GM19324 (cell line): Measurements from ENCODE around the gene PGLYRP2.
"Not testable (repeated sequence)": the region's sequence is repeated elsewhere in the genome, so short reads cannot be mapped to it uniquely, and the experiment has no call there.

Experiments used
- ATAC-seq: cut with Tn5 transposase; IDR thresholded peaks from one replicate; pipeline ENCODE4 v1.9.1; 2021; ENCODE audit warnings: mild to moderate bottlenecking, moderate library complexity; ENCODE audit not compliant: unreplicated experiment, low FRiP score

The PGLYRP2 gene

DNA sequence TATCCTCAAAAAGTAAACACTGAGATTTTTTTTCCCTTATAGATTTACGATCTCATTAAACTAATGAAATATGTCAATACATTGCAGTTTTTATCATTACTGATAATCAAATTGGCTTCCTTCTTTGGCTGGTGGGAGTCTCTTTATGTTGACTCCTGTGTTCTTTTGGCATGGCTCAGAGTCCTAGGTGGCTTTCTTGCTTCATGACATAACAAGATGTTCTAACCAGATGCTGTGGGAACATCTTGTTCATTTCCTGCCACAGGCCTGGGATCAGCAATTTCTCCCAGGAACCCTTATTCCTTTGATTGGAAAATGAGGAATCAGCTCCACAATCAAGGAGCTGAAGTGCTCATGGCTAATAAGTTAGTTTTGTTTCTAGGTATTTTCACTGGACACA is 15.8 kb upstream of the PGLYRP2 start:
- ATAC-seq, result no peak

DNA sequence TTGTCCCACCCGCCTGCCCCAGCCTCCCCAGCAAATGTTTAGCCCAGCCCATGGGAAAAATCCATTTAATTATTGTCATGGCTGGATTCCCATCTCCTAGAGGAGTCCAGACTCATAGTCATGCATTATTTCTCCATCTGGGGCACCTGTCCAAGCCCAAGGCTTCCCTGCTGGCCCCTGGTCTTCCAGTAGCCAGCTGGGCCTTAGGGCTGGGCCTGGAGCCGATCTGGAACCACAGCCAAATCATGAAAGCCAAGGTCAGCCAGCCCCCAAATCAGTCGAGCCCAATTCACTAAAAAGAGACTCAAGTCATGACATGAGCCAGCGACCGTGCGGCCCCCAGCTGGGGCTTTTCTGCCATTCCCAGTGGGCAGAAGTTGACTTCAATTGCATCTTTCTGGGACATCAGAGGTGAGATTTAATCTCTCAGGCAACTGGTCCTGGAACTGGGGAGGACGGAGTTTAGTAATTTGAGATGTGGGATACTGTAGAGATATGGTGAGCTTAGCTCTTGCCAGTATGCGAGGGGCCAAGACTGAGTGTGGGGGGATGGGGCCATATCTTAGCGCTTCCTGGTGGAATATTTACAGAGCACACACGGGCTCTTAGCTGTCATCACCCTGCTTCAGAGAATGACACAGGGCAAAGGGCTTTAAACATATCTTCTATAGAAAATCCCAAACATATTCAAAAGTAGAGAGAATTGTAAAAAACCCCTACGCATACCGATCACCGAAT is 9.4 kb upstream of the PGLYRP2 start:
- ATAC-seq, result no peak

DNA sequence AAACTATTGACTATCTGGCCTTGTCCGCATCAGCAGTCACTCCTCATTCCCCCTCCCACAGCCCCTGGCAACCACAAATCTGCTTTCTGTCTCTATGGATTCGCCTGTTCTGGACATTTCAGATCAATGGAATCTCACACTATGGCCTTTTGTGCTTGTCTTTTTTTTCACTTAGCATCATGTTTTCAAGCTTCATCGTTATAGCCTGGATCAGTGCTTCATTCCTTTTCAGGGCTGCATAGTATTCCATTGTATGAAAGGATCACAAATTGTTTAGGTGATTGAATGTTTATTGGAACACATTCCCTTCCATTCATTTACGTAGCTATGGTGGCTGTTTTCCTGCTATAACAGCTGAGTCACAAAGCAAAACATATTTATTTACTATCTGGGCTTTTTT is 7.7 kb upstream of the PGLYRP2 start:
- ATAC-seq, result no peak

DNA sequence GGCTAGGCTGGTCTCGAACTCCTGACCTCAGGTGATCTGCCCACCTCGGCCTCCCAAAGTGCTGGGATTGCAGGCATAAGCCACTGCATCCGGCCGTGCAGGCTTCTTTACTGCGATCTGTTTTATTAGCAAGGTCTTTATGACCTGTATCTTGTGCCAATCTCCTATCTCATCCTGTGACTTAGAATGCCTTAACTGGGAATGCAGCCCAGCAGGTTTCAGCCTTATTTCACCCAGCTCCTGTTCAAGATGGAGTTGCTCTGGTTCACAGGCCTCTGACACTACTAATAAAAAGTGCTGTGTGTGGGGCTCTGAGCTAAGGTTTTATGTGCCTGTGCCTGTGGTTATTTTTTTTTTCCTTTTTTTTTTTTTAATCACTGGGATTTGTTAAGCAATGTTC is 6.5 kb upstream of the PGLYRP2 start:
- not testable (repeated sequence) for ATAC-seq

DNA sequence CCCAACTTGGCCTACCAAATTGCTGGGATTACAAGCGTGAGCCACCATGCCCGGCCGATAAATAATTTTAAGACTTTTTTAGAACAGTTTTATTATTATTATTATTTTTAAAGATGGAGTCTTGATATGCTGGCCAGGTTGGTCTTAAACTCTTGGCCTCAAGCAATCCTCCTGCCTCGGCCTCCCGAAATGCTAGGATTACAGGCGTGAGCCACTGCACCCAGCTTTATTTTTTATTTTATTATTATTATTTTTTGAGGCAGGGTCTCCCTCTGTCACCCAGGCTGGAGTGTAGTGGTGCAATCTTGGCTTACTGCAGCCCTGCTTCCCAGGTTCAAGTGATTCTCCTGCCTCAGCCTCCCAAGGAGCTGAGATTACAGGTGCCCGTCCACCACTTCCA is 1.7 kb upstream of the PGLYRP2 start:
- ATAC-seq, result not testable (repeated sequence)

DNA sequence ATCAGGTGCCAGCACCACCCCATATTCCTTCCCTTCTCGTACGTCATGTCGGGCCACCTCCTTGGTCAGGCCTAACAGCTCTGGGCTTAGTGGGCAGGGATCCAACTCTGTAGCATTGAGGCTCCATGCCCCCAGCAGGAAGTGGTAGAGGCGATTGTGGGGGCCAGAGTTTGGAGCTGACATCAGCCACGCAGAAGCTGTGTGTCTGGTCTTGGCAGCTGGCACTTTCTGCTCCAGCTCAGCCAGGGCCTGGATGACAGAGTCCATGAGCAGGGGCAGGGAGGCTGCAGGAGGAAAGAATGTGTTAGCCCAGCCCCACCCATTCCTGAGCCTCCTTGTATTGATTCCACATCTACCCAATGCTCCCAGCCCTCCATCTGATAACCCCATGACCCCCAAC is 3.0 kb downstream of the PGLYRP2 start:
- ATAC-seq, result no peak

DNA sequence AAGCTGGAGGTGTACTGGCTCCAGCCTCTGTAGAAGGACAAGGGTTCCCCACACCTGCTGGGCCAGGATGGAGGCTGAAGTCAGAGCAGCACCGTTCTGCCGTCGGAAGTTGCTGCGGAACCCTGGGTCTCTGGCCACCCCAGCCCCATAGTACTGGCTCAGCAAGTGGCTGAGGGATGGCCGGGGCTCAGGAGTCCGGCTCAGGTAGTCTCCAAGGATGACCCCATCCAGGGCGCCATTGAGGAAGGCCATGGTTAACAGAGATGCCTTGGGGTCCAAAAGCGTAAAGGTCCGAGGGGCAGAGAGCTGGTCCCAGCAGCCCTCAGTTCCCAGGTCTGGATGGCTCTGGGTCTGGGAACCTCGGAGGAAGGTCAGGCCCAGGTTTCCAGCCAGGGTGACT is 3.7 kb downstream of the PGLYRP2 start:
- ATAC-seq, result no peak

DNA sequence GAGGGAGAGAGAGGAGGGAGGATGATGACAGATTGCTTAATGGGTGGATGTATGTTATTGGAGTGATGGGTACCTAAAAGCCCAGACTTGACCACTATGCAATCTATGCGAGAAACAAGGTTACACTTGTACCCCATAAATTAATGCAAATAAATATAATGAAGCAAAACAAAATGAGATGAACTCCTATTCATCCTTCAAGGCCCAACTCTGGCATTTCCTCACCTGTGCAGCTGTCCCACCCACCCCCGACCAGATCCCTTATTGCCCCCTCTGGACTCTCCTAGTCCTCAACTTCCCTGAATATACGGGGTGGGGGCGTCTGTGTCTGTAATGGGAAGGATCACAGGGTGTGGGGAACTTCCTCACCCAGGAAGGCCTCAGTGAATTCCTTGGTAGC is 4.1 kb downstream of the PGLYRP2 start:
- ATAC-seq, result no peak

DNA sequence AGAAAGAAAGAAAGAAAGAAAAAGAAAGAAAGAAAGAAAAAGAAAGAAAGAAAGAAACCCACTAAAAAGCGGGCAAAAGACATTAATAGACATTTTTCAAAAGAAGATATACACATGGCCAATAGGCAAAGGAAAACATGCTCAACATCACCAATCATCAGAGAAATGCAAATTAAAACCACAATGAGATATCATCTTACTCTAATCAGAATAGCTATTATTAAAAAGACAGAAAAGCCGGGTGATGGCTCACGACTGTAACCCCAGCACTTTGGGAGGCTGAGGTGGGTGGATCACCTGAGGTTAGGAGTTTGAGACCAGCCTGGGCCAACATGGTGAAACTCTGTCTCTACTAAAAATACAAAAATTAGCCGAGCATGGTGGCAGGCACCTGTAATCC is 5.5 kb downstream of the PGLYRP2 start:
- not testable (repeated sequence) for ATAC-seq

DNA sequence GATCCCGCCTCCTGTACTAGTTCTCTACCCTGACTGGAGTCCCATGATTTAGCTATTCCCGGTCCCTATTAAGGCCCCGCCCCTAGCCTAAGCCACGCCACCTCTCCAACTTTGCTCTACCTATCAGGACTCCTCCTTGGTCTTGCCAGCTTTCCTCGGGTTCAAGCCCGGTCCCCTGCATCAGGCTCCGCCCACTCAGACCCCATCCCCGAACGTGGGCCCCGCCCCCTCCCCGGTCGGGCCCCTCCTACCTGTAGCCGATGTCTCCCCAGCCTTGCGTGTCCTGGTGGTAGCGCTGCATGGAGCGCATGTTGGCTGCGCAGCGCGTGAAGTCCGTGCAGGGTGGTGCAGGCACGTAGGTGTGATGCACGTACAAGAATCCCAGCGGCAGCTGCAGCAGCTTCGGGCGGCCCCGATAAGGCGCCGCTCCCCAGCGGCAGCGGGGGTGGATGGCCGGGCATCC is 7.6 kb downstream of the PGLYRP2 start:
- no peak for ATAC-seq

DNA sequence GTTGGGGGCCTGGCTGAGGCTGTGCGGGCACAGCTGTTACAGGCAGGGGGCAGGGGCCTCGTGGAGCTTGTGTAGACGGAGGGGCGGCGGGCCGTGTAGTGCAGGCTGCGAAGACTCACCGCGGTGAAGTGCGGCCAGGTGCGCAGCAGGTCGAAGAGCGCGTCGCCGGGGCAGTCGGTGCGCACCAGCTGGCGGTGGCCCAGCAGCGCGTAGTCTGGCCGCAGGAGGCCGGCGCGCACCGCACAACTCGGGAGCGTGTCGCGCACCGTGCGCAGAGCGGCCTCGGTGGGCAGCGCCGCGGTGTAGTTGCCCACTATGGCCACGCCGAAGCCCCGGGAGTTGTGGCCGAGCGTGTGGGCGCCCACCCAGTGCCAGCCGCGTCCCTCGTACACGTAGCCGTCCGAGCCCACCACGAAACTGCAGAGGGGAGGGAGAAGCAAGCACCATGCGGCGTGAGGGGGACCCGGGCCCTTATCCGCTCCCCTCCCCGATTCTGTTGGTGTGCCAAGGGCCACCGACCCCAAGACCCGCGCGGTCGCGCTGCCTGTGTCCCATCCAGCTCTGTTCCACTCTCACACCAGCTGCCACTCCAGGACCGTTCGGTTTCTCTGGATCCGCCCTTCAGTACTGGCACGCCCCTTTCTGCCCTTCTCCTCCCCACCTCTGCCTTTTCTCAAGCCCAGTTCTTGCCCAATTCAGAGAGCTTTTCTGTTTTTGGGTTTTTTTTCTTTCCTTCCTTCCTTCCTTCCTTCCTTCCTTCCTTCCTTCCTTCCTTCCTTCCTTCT is 9.6 kb downstream of the PGLYRP2 start:
- no peak for ATAC-seq

DNA sequence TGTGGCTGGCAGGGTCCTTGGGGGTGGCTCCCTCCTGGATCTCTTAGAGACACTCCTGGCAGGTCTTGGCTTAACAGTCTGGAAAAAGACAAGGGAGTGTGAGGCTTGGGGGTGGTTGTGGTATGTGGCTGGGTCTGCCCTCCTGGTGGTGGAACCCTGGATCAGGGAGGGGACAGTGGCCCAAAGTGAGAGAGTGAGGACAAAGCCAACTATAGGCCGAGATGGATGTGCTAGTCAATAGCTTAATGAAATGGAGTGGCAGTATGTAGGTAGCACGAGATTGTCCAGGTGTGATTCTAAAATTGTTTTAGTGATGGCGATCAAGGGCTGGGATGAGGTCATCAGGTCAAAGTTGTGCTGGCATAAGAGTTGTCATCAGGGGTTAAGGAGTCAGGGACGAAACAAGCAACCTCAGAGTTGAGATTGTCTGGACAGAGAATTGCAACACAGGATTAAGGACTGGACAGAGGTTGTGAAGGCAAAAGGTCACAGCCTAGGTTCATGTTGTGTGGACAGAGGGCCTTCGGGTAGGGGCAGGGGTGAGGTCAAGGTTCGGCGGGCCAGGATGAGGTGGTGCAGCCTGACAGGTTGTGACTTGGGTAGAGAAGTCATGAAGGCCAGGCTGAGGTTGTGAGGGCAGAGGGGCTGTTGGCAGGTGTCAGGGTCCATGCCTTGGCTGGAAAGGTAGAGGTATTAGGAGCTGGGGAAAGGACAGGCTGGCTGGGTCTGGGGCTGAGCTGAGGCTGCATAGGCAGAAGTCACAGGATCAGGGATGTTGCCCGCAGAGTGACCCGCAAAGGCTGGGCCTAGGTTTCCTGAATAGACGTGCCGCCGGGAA is 10.4 kb downstream of the PGLYRP2 start:
- ATAC-seq, result no peak

DNA sequence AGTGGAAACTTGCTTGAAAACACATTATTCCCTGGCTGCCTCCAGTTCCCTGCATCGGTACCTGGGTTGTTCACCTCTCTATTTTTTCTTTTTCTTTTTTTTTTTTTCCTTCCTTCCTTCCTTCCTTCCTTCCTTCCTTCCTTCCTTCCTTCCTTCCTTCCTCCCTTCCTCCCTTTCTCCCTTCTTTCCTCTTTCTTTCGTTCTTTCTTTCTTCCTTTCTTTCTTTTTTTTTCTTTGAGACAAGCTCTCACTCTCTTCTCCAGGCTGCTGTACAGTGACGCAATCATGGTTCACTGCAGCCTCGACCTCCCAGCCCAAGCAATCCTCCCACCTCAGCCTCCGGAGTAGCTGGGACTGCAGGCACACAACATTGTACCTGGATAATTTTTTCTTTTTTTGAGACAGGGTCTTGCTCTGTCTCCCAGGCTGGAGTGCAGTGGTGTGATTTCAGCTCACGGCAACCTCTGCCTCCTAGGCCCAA is 11.5 kb downstream of the PGLYRP2 start:
- ATAC-seq, result no peak

DNA sequence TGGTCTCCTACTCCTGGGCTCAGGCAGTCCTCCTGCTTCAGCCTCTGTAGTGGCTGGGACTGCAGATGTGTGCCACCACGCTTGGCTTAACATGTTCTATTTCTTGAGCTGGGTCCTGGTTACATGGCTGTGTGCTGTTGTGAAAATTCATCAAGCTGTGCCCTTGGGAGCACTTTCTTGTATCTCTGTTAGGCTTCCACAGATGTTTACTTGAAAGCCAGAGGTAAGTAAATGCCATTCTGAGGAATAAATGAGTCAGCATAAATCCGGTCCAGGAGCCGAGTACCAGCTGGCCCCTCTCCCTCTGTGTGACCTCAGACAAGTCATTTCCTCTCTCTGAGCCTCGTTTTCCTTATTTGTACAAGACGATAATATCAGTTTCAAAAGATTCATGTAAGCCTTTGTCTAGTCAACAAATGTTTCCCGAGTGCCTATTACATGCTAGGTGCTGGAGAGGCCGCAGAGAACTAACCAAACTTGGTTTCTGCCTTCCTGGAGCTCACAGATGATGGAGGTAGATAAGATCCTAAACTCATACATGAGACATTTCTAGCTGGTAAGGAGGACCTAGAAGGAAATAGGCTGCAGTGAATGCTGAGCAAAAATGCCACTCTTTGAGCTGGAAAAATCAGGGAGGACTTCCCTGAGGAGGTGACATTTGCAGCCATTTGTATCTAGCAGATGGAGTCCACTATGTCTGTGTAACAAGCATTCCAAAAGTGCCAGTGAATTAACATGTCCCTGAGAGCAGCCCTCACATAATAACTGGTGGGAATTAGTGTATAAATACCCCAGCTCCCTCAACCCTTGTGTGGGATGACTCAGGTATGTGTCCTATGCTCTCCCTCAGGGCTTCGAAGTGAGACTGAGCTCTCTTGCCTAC is 12.2 kb downstream of the PGLYRP2 start:
- ATAC-seq, result peak; percentile 55

DNA sequence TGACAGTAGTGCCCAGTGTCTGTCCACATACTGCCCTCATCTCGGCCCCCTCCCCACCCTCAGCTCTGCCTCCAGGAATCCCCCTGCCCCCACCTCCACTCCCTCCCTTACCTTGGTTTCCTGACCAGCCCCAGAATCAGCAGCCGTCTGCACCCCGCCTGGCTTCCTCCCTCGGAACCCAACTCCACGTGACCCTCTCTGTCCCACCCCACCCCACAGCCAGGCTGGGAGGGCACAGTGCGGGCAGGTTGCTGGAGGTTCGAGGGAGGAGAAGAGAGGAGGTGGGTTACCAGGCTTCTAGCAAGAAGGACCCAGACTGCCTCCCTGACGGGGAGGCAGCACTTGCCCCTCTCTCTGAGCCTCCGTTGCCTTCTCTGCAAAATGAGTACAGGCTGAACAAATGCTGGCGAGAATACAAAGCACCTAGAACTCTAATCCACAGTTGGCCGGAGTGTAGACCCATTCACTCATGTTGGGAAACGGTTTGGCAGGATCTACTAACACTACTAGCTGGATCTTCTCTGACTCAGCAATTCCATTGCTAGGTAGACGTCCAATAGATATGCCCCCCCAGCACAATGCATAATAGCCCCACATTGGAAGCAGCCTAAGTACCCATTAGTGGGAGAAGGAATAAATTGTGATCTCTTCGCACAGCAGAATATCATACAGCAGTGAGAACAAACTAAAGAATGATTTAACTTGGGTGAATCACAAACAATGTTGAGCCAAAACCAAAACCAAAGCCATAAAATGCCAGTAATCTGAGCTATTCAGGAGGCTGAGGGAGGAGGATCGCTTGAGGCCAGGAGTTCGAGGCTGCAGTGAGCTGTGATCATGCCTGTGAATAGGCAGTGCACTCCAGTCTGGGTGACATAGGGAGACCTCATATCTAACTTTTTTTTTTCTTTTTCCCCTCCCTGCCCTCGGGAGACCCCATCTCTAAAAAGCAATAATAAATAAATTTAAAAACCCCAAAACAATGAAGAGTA is 14.6 kb downstream of the PGLYRP2 start, which contains the start of gene RASAL3:
RASAL3 (minus strand) TSS at position 151 of the 992 bp plus-strand sequence. CDS start 186 bp downstream, outside the sequence.
- no peak for ATAC-seq

DNA sequence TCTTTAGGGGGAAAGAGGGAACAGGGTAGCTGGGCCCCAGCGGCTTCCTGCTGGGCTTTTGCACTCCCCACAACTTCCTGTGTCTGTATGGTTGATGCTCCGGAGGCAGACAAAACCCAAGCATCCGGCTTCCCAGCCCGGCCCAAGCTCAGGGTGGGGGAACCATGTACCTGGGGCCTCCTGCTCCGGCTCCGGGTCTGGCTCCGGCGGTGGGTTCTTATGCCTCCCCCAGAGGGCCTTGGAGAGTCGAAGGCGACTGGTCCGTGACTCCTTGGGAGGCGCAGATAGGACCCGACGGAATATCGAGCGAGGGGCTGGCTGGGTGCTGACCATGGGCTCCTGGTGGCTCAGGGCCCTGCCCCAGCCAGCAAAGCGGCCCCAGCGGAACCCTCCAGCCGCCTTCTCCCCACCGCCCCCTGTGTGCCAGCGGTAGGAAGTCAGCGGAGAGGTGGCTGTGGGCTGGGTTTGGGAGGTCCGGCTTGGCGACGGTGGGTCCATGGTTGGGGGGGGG is 15.4 kb downstream of the PGLYRP2 start:
- ATAC-seq, result no peak

DNA sequence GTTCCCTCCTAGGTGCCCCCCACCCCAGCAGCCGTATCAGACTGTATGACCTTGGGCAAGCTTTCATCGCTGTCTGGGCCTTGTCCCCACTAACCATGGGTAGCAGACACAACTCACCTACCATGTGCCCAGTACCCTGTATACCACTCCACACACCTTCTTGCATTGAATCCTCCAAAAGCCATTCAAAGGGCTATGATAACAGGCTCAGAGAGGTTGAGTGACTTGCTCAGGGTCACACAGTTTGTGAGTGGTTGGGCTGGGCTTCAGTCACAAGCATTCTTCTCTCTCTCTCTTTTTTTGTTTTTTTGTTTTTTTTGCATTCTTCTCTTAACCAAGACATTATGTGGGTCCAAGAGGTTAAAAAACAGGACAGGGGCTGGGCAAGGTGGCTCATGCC is 17.6 kb downstream of the PGLYRP2 start:
- no peak for ATAC-seq

DNA sequence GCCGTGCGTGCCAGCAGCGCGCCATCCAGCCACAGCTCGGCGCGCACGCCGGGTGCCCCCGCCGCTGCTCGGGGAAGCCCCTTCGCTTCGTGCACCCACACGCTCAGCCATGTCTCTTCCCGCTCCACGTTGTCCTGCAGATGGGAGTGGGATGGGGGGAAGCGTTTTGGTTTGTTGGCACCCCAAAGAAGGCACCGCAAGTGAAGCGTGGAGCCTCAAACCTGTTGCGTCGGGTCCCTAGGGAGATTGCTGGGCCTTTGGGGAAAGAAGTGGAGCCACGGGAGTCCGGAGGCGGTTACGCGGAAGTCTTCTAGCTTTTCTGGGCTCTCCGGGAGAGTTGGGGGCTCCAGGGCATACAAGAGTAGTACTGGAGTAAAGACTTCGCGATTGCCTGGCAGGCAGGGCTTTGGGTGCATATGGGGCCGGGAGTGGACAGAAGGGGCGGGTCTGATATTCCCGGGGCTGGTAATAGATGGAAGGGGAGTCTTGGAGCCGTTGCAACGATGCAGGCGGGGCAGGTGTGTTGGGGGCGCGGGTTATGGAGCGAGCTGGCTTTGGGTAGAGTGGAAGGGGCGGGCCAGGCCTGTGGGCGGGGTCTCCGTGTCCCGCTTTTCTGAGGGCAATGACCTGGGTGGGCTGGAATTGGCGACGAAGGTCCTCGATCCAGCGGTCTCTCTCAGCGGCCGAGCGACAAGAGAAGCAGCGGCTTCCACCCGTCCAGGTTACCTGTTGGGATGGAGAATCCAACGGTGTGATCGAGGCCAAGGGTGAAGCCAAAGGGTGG is 21.4 kb downstream of the PGLYRP2 start:
- ATAC-seq, result no peak
